Measurements from ENCODE around the gene ZSCAN26. TPM values are rescaled to one million over a fixed set of nuclear protein-coding genes. Genes with fewer than 3 reads are reported as not detected.
A peak's percentile ranks its signal among the peaks of the same experiment; 100 is the strongest.

Gene ZSCAN26
- total and polyA plus RNA-seq, 8 donors, result 7.0 to 46.9 (median 12.9) TPM

GRCh38 chr6:28245206-28245941 lies 21.6 kb upstream of the ZSCAN26 start:
- H3K27ac ChIP-seq, result no peak overlapping the region
- no peaks in the 10 kb centered on the region for H3K9me3 ChIP-seq
- H3K27me3 ChIP-seq, result no peaks in the 10 kb centered on the region
- 92 to 95% (median 94%) methylated on average over 6 of the region's 6 CpGs for WGBS, 5 donors
- TF ChIP-seq EP300 (IDR thresholded peaks at IDR 0.05), result no peak
- no peak for TF ChIP-seq POLR2AphosphoS5 (IDR thresholded peaks at IDR 0.05)
- TF ChIP-seq POLR2A (IDR thresholded peaks at IDR 0.05), result no peak
- TF ChIP-seq CTCF (IDR thresholded peaks at IDR 0.05), result no peak
- intact Hi-C loops (cut with DNase I; ENCODE audit: low total_unique reads), result no loop called here
- H3K4me3 ChIP-seq, result no peak overlapping the region
- H3K36me3 ChIP-seq, result peaks cover 29 to 67% (median 57%) of the 10 kb centered on the region in 4 donors
- no peak for DNase-seq
- H3K4me1 ChIP-seq, result peaks cover 0 to 9% (median 5%) of the 10 kb centered on the region in 4 donors

- WGBS, 5 donors, result 76 to 95% (median 84%) methylated on average over 1 of the region's 1 CpG
- Histone ChIP-seq H3K36me3 (peaks cover 29 to 57% (median 50%) of the 10 kb centered on the region in 4 donors), H3K27me3 (peaks cover 0 to under 1% (median 0%) of the 10 kb centered on the region in 3 donors), H3K4me1 (peaks cover 4 to 29% (median 21%) of the 10 kb centered on the region in 4 donors), H3K9me3 (no peaks in the 10 kb centered on the region), H3K27ac (no peak overlapping the region), H3K4me3 (no peak overlapping the region)
- no peak for TF ChIP-seq EP300 (IDR thresholded peaks at IDR 0.05)
- no peak for TF ChIP-seq CTCF (IDR thresholded peaks at IDR 0.05)
- TF ChIP-seq POLR2AphosphoS5 (IDR thresholded peaks at IDR 0.05), result no peak
- TF ChIP-seq POLR2A (IDR thresholded peaks at IDR 0.05), result no peak
- no peak for DNase-seq
- intact Hi-C loops (cut with DNase I; ENCODE audit: low total_unique reads), result no loop called here
Measured at GRCh38 chr6:28248916-28249315, 18.0 kb upstream of the ZSCAN26 start.

- Histone ChIP-seq H3K4me1 (peaks cover 4 to 29% (median 21%) of the 10 kb centered on the region in 4 donors), H3K9me3 (no peaks in the 10 kb centered on the region), H3K27ac (no peak overlapping the region), H3K4me3 (peak overlapping the region in 3 of 4 donors; percentile 84 to 98 (median 96)), H3K27me3 (peaks cover 0 to 18% (median 0%) of the 10 kb centered on the region in 3 donors), H3K36me3 (peaks cover 17 to 39% (median 32%) of the 10 kb centered on the region in 4 donors)
- no peak for DNase-seq
- TF ChIP-seq POLR2AphosphoS5 (IDR thresholded peaks at IDR 0.05) (no peak), EP300 (IDR thresholded peaks at IDR 0.05) (no peak), CTCF (IDR thresholded peaks at IDR 0.05) (no peak), POLR2A (IDR thresholded peaks at IDR 0.05) (no peak)
- intact Hi-C loops (cut with DNase I; ENCODE audit: low total_unique reads), result no loop called here
- 76 to 89% (median 83%) methylated on average over 2 of the region's 2 CpGs for WGBS, 5 donors
Measured at GRCh38 chr6:28250747-28251146, 16.2 kb upstream of the ZSCAN26 start.

GRCh38 chr6:28251661-28252008 lies 15.3 kb upstream of the ZSCAN26 start:
- H3K4me3 ChIP-seq, result peak overlapping the region; percentile 68 to 98 (median 90)
- H3K9me3 ChIP-seq, result no peaks in the 10 kb centered on the region
- H3K36me3 ChIP-seq, result peaks cover 8 to 30% (median 23%) of the 10 kb centered on the region in 4 donors
- peaks cover 4 to 29% (median 21%) of the 10 kb centered on the region in 4 donors for H3K4me1 ChIP-seq
- TF ChIP-seq POLR2A (IDR thresholded peaks at IDR 0.05) (no peak), CTCF (IDR thresholded peaks at IDR 0.05) (no peak), POLR2AphosphoS5 (IDR thresholded peaks at IDR 0.05) (no peak), EP300 (IDR thresholded peaks at IDR 0.05) (no peak)
- 0 to 1% (median 0%) methylated on average over 23 to 25 of the region's 25 CpGs for WGBS, 5 donors
- intact Hi-C loops (cut with DNase I; ENCODE audit: low total_unique reads), result no loop called here
- DNase-seq, result peak in 1 of 2 donors; percentile 40
- peaks cover 0 to 18% (median 0%) of the 10 kb centered on the region in 3 donors for H3K27me3 ChIP-seq
- peak overlapping the region in 4 of 5 donors; percentile 30 to 74 (median 56) for H3K27ac ChIP-seq

All from stomach (tissue), 9 donors.